ENCODE data around the gene PDE3B. TPM values are rescaled to one million over a fixed set of nuclear protein-coding genes. Genes with fewer than 3 reads are reported as not detected.

The PDE3B gene
- total RNA-seq, 2 experiments from 2014 or later = 96.6 to 101 TPM

- Mint-ChIP-seq H3K27me3 (no peaks in the 10 kb centered on the region), H3K4me1 (peaks cover 50% of the 10 kb centered on the region), H3K4me3 (no peak overlapping the region), H3K27ac (no peak overlapping the region), H3K9me3 (no peaks in the 10 kb centered on the region), H3K36me3 (ENCODE audit: low read depth) (no peaks in the 10 kb centered on the region)
- peak; percentile 88 for DNase-seq
- ChIA-PET CTCF (interaction anchor here (0.6 to 6.9 kb wide), 37 partner anchors 9 to 607 kb away, joined by 3 to 88 read pairs (median 4); partner anchors contain the start of genes CALCB, CYP2R1 and PSMA1), POLR2A (no interaction called here)
Observed at GRCh38 chr11:14907411-14908213, 264.0 kb downstream of the PDE3B start.

DNA sequence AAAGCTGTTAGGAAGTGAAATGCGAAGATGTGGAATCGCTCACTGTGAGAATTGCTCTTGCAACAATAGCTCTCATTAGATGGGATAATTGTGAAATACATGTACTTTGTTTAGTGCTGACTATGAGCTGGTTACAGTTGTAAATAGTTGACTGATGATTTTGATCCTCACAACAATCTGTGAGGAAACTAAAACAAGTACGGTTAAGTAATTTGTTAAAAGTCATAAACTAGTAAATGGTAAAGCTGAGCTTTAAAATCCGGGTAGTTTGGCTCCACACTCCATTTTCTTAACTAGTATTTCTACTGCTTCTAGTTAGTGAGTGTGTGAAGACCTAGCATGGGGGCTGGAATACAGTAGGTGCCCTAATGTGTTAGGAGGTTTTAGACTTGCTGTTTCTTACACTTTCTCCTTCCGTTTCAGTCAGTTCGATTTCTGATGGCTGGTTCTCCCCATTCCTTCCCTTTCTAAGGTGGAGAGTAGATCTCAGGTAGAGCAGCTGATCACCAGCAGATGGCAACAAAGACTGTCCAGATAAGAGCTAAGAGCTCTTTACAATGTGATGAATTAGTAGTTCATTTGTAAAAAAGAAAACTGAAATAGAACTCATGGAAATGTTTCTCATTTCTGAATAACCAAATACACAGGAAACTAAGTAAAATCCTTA, 264.7 kb downstream of the PDE3B start:
- ChIA-PET POLR2A (interaction anchor here (0.6 kb wide), 2 partner anchors 9 to 32 kb away, joined by 3 read pairs; no protein-coding TSS in a partner anchor), CTCF (interaction anchor here (0.6 to 6.9 kb wide), 41 partner anchors 8 to 608 kb away, joined by 3 to 88 read pairs (median 4); partner anchors contain the start of genes CALCB, CYP2R1 and PSMA1)
- Mint-ChIP-seq H3K27ac (no peak overlapping the region), H3K4me3 (no peak overlapping the region), H3K36me3 (ENCODE audit: low read depth) (no peaks in the 10 kb centered on the region), H3K9me3 (no peaks in the 10 kb centered on the region), H3K4me1 (peaks cover 50% of the 10 kb centered on the region), H3K27me3 (no peaks in the 10 kb centered on the region)
- peak; percentile 60 for DNase-seq

DNA sequence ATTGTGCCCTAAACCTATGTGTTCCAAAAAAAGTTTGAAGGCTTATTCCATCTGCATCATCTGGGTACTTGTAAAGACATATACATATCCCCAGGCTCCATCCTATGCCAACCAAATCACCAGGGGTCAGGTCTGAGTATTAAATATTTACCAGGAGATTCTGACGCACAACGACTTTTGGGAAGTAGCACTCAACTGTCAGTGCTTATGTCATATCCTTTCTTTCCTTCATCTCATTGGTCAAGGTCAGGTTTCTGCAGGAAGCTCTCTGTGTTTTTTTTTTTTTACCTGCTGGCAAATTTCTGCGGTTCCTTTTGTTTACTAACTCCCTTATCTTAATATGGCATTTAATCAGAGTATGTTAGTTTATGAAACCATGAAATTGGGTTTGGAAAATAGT, 270.9 kb downstream of the PDE3B start:
- peaks cover 11% of the 10 kb centered on the region for H3K36me3 Mint-ChIP-seq (ENCODE audit: low read depth)
- H3K27ac Mint-ChIP-seq = no peak overlapping the region
- DNase-seq = no peak
- H3K27me3 Mint-ChIP-seq = no peaks in the 10 kb centered on the region
- CTCF ChIA-PET = interaction anchor here (2.2 kb wide), 1 partner anchor 8 kb away, joined by 9 read pairs; no protein-coding TSS in a partner anchor
- peaks cover 2% of the 10 kb centered on the region for H3K9me3 Mint-ChIP-seq
- no peaks in the 10 kb centered on the region for H3K4me1 Mint-ChIP-seq
- POLR2A ChIA-PET = no interaction called here
- no peak overlapping the region for H3K4me3 Mint-ChIP-seq

DNA sequence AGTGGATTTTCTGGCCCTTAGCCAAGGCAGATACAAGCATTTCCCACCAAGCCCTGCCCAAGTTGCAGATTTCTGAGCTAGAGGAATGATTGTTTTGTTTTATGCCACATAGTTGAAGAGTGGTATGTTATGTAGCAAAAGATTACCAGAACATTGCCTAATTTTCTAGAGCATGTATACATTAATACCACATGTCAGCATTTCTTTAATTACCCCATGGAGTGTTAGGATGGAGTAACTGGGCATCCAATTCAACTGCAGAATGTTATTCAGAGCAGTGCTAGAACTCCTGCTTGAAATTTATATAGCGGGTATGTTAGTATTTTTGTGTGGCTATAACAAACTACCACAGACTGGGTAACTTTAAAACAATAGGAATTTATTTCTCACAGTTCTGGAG, 272.8 kb downstream of the PDE3B start:
- no peak overlapping the region for H3K27ac Mint-ChIP-seq
- CTCF ChIA-PET = interaction anchor here (1.1 kb wide), 1 partner anchor 8 kb away, joined by 3 read pairs; no protein-coding TSS in a partner anchor
- H3K27me3 Mint-ChIP-seq = no peaks in the 10 kb centered on the region
- POLR2A ChIA-PET = no interaction called here
- no peak for DNase-seq
- peaks cover 2% of the 10 kb centered on the region for H3K9me3 Mint-ChIP-seq
- peaks cover 11% of the 10 kb centered on the region for H3K36me3 Mint-ChIP-seq (ENCODE audit: low read depth)
- no peaks in the 10 kb centered on the region for H3K4me1 Mint-ChIP-seq
- H3K4me3 Mint-ChIP-seq = no peak overlapping the region

Other genes with a start within 250 kb of the PDE3B start
- gene COPB1, start 144.0 kb upstream of the PDE3B start, total RNA-seq = 100 to 1,000 TPM in 1 of 2 experiments, 10 to 100 TPM in 1; 99.3 to 109 TPM
- 100 to 1,000 TPM; 183 to 195 TPM for gene PSMA1, start 123.4 kb upstream of the PDE3B start, total RNA-seq
- 10 to 100 TPM; 15.5 to 16.1 TPM for gene CYP2R1, start 248.4 kb downstream of the PDE3B start, total RNA-seq